Fibroblast of mammary gland (primary cell): ENCODE measurements around the gene GLS.

Experiments used
- DNase-seq: peaks from one replicate; pipeline ENCODE4 v3.0.0-alpha.2; 2010; ENCODE audit warnings: low read depth
- H3K4me3 ChIP-seq: 2 replicates; pipeline ENCODE4 v1.5.1; 2011; ENCODE audit warnings: low read depth, mild to moderate bottlenecking, low read length, moderate library complexity; ENCODE audit not compliant: control insufficient read depth
- TF ChIP-seq, protein P1 (sequence below): conservative IDR thresholded peaks from 2 replicates; pipeline ENCODE4 v1.5.1; 2011; ENCODE audit warnings: low read depth, low read length, inconsistent platforms; ENCODE audit not compliant: control insufficient read depth, insufficient read depth

Gene GLS

DNA sequence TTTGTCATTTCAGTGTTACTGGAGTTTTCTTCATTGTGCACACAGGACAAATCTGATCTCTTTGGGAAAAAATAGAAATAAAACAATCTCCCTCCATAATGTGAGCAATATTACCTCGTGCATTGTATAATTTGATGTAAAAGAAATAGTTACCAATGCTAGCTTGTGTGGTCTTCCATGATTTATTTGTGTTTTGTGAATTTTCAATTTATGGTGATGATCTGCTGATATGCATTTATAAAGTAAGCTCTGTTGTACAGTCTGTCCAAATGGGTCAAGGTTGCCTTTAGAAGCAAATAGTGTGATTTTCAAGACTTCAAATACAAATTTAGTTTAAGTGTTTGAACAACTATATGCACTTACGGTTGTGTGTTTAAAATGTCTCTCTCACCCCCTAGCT lies 82.5 kb downstream of the GLS start:
- H3K4me3 ChIP-seq, result no peak overlapping the region
- DNase-seq, result no peak
- TF ChIP-seq, protein P1, sequence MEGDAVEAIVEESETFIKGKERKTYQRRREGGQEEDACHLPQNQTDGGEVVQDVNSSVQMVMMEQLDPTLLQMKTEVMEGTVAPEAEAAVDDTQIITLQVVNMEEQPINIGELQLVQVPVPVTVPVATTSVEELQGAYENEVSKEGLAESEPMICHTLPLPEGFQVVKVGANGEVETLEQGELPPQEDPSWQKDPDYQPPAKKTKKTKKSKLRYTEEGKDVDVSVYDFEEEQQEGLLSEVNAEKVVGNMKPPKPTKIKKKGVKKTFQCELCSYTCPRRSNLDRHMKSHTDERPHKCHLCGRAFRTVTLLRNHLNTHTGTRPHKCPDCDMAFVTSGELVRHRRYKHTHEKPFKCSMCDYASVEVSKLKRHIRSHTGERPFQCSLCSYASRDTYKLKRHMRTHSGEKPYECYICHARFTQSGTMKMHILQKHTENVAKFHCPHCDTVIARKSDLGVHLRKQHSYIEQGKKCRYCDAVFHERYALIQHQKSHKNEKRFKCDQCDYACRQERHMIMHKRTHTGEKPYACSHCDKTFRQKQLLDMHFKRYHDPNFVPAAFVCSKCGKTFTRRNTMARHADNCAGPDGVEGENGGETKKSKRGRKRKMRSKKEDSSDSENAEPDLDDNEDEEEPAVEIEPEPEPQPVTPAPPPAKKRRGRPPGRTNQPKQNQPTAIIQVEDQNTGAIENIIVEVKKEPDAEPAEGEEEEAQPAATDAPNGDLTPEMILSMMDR, result no peak

- TF ChIP-seq, protein P1, result no peak
- DNase-seq, result no peak
- no peak overlapping the region for H3K4me3 ChIP-seq
These were observed 83.7 kb downstream of the GLS start for GRCh38 chr2:190964170-190964795.

DNA sequence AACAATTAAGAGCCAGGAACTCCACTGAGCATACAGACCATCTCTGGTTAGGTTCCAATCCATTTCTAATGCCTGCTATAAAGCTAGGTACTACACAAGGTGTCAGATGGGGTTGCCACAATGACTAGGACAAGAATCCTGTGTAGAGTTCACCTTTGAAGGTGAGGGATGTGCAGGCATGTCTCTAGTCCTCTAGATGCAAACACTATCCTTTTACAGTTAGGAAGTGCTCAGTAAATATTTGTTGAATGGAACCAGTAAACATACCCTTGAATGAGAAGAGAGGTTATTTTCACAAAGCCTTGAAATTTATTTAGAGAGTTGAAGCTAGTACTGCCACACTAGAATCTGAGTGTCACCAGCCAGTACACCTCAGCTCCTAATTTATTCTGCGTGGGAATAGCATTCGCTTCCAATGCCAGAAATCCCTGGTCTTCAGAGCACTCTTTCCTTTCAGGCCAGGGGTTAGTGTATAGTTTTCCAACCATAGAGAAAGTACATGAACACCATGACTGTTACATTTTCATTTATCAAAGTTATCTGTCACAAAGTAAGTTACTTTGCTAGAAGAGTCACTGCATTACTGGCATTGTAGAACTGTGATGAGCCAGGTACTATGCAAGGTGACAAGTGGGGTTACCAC lies 85.1 kb downstream of the GLS start:
- TF ChIP-seq, protein P1, result no peak
- no peak overlapping the region for H3K4me3 ChIP-seq
- DNase-seq, result no peak

DNA sequence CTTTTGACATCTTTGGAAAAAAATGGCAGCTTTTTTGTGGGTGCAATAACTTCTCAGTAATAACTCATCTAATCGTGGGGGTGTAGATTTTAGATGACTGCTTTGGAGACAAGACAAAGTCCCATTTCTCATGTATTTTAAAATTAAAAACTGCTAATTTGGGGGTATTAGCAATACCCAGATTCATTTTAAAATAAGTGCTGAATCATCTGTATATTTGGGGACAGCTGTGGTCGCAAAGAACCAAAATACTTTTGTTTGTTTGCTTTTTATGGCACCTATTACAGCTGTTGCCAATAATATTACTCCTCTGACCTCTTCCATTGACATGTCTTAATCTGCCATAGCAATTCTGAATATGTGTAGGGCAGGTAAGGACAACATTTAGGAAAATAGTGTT lies 87.9 kb downstream of the GLS start:
- no peak for DNase-seq
- TF ChIP-seq, protein P1, result no peak
- no peak overlapping the region for H3K4me3 ChIP-seq

DNA sequence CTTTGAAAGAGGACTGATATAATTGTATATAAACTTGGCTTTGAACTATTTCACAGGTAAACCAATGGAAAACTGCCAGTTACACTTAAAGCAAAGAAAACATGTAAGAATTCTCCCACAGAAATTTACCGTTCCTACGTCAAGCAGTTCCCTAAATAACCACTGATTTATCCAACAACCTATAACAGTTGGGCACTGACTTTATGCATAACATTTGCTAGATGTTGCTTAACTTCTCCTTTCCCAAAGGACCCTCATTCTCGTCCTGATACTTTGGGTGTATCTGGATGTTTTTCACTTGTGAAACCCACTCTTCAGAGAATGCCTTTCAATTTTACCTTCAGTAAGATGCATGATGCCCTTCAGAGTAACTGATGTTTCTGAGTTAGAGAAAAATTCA lies 89.5 kb downstream of the GLS start:
- no peak for DNase-seq
- H3K4me3 ChIP-seq, result no peak overlapping the region
- TF ChIP-seq, protein P1, result no peak

DNA sequence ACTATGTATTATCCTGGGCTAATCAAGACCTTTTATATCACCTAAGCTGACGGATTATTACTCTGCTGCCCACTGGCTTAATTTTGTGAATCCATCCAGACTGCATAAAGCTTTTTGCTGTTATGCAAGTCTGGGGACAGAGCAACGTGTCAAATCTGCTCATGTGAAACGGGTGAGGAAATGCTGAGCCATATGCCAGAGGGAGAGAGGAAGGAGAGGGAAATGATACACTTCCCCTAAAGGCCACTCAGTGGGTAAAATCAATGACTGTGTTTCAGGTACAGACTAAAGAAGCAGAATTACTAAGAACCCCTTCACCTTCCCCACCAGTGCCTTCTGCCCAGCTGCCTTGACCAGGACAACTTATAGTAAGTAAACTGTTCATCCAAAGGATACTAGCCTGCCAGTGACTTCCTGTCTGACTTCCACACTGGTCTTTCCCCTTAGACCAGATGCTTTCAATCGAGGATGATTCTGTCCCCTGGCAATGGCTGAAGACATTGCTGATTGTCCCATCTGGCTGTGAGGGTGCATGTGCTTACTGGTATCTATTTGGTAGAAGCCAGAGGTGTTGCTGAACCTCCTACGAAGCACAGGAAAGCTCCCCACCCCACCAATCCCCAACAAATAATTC lies 90.4 kb downstream of the GLS start:
- no peak overlapping the region for H3K4me3 ChIP-seq
- DNase-seq, result no peak
- TF ChIP-seq, protein P1, result no peak
